ENCODE results near the gene SMIM5.
A peak's percentile ranks its signal among the peaks of the same experiment; 100 is the strongest.

The SMIM5 gene

DNA sequence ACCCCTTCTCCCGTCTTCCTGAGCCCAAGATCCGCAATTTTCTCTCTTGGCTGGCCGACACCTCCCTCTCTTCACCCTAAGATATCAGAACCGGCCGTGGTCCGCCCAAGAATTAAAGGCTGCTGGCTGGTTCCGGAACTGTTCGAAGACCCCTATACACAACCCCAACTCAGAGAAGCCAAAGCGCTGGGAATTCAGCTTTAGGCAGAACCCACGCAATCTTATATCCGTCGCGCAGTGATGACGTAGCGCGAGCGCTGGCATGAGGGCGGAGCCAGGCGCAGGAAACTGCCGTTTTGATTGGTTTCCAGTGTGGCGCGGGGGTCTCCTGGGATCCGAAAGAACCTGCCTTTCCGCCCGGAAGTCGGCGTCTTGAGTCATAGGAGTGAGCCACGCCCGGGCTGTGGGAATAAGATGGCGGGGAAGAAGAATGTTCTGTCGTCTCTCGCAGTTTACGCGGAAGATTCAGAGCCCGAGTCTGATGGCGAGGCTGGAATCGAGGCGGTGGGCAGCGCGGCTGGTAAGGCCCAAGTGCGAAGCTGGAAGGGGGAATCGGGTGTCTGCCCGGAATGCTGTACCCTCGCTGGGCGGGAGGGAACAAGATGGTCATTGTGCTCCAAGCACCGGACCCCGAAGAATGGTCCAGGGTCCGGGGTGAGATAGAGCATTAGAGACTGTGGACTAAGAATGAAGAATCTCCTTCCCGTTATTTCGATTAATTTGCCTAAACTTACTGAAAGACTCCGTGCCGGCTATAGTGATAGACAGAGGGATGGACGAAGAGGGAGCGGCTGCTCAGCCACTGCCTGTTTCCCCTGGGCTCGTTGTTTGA, 33.9 kb downstream of the SMIM5 start, which contains the start of the genes RECQL5 and SAP30BP:
Gene RECQL5, minus strand, starts transcription at position 196 of the 832 bp plus-strand sequence. CDS start 597 bp downstream, outside the sequence.
Gene SAP30BP, plus strand, starts transcription at position 380 of the 832 bp plus-strand sequence. Its CDS starts 35 bp downstream, at position 415.
- DNase-seq (ENCODE audit: low read depth in 2 of 2), result peak; percentile 94 to 95

DNA sequence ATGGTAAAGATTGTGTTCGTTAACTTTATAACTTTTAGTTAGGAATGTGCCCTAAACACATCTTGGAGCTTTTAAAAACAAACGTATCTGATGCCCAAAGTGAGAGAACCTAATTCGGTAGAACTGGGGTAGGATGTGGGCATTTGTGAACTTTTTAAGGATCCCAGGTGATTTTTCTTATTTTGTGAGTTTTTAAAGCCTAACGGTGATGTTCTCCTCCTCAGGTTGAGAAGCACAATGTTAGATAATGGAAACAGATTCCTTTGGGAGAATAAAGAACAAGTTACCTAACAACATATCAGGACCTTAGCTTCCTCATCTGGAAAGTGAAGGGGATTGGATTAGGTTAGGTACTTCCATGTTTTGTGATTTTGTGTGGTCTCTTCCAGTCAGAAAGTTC, 34.6 kb downstream of the SMIM5 start:
- DNase-seq (ENCODE audit: low read depth in 2 of 2), result no peak

DNA sequence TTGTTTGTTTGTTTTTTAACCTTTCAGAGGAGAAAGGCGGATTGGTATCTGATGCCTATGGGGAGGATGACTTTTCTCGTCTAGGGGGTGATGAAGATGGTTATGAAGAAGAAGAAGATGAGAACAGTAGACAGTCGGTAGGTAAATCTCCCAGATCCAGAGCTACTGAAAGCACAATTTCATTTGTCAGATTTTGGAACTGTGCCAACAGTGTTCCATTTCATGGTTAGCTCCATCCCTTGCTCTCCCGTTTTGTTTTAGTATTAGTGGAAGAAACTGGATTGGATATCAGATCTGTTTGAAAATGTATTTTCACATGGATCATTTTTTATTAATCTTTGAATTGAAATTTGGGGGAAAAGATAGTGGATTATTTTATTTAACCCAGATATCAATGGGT, 35.3 kb downstream of the SMIM5 start:
- no peak for DNase-seq (ENCODE audit: low read depth in 2 of 2)

- no peak for DNase-seq (ENCODE audit: low read depth in 2 of 2)
Observed at GRCh38 chr17:75670868-75671267, 37.6 kb downstream of the SMIM5 start.

GRCh38 chr17:75672011-75672410, 38.8 kb downstream of the SMIM5 start:
- no peak for DNase-seq (ENCODE audit: low read depth in 2 of 2)

GRCh38 chr17:75673487-75673886, 40.3 kb downstream of the SMIM5 start:
- no peak for DNase-seq (ENCODE audit: low read depth in 2 of 2)

- DNase-seq (ENCODE audit: low read depth in 2 of 2), result no peak
Observed at GRCh38 chr17:75676461-75676860, 43.2 kb downstream of the SMIM5 start.

GRCh38 chr17:75679706-75680211, 46.5 kb downstream of the SMIM5 start:
- DNase-seq (ENCODE audit: low read depth in 2 of 2), result no peak

DNA sequence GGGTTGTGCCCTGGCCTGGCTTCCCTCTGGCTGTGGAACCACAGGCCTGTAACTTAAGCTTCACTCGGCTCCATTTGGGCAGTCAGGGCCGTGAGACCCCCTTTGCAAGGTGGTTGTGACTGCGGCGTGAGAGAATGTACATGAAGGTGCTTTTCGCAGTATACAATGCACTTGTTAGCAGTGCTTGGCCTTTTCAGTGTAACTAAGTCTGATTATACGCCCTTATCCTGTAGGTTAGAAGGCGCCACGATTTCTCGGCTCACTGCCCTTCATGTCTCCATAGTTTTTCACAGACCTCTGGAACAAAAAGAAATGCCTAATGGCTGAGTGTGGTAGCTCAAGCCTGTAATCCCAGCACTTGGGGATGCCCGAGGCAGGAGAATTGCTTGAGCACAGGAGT, 47.2 kb downstream of the SMIM5 start:
- DNase-seq (ENCODE audit: low read depth in 2 of 2), result no peak

DNA sequence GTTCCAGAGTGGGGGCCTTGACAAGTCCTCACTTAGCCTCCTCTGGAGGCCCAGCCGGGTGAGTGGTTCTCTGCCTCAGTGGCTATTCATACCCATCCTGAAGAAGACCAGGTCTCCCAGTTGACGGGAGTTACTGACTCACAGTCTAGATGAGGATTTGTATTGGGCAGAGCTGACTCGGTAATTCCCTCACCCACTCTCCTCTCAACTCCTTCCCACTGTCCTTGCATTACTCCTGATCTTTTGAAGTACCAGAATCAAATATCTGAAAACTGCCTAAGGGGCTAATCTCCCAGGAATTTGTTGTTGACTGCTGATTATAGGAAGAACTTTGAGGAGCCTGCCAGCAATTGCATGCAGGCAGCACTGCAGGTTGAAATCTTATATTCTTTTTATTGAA, 48.1 kb downstream of the SMIM5 start:
- DNase-seq (ENCODE audit: low read depth in 2 of 2), result no peak

- DNase-seq (ENCODE audit: low read depth in 2 of 2), result no peak
Observed at GRCh38 chr17:75683583-75683982, 50.3 kb downstream of the SMIM5 start.

DNA sequence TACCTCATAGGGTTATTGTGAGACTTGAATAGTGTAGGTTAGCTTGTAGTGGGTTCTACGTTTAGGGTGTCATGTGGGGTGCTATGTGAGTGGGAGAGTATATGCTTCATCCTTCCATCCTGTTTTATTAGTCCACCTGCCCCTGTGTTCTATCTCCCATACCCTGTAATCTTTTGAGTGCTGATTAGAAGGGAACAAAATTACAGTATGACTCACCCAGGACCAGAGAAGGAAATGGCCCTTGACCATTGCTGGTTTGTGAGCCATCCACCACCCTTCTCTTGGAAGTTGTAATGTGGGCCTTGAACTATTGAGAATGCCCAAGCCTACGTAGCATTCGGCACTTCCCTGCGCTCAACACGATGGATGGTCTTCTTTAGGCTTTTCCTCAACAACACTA, 51.0 kb downstream of the SMIM5 start:
- DNase-seq (ENCODE audit: low read depth in 2 of 2), result no peak

- DNase-seq (ENCODE audit: low read depth in 2 of 2), result no peak
Observed at GRCh38 chr17:75684924-75685323, 51.7 kb downstream of the SMIM5 start.

DNA sequence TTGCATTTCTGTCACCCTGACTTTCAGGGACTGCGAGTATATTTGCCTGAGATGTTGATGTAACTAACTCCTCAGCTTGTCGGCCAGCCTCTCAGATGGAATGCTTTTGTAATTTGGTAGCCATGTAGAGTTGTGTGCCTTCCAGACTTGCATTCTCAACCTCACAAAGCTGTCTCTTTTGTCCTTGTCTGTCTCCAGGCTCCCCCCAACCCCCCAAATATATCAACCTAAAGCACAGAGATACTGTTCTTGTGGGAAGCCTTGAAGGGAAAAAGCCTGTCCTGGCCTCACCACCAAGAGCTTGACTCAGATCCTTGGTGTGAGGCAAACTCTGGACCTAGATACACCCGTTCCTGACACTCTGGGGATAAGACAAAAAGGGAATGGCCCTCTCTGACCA, 52.3 kb downstream of the SMIM5 start:
- no peak for DNase-seq (ENCODE audit: low read depth in 2 of 2)

DNA sequence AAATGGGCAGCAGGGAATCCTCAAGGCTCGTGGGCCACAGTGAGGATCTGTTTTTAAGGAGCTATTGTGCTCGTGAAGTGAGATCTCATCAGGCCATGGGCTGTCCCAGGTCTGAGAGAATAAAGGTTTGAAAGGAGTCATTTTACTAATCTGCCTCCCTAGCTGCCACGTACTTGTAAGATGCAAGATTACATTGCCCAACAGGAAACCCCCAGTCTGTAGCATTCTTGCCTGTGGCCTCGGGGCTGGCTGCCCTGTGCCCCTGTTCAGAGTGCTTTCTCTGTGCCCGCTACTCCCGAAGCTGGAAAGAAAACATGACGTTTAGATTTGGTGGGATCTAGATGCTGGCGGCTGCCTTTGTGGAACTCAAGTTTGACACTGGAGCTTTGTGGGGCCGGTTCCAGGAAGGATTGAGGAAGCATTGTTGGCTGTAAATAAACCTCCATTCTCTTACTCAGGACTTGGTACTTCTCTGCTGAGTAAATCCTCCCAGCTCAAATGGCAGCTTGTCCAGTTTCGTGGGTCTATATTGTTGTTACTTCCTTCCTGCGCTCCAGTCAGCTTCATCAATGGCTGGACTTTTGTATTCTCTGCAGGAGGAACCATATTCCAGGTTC, 55.1 kb downstream of the SMIM5 start:
- DNase-seq (ENCODE audit: low read depth in 2 of 2), result no peak

- peak in 1 of 2 donors; percentile 32 for DNase-seq (ENCODE audit: low read depth in 2 of 2)
Observed at GRCh38 chr17:75689441-75689873, 56.2 kb downstream of the SMIM5 start.
